Fibroblast of skin of right biceps (primary cell): Measurements from ENCODE around the gene GJA3.

ENCODE experiments used
- DNase-seq: peaks from one replicate; pipeline ENCODE4 v3.0.0-alpha.2; 2013

The GJA3 gene

DNA sequence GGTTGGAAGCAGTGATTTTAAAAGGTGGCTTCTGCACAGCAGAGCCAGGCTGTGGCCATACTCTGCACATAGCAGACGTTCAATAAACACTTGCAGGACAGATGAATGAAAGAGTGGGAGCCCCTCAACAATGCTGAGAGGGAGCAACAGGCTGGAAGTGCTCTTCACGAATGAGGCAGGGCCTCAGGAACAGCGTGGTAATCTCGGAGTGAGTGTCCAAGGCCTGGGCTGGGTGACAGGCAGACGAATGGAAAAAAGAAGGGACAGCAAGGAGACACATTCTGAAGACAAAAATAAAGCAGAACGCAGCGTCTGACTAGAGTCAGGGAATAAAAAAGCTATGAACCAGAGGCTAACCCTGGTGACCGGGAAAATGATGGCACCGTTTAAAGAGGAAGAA, 11.1 kb downstream of the GJA3 start:
- no peak for DNase-seq

DNA sequence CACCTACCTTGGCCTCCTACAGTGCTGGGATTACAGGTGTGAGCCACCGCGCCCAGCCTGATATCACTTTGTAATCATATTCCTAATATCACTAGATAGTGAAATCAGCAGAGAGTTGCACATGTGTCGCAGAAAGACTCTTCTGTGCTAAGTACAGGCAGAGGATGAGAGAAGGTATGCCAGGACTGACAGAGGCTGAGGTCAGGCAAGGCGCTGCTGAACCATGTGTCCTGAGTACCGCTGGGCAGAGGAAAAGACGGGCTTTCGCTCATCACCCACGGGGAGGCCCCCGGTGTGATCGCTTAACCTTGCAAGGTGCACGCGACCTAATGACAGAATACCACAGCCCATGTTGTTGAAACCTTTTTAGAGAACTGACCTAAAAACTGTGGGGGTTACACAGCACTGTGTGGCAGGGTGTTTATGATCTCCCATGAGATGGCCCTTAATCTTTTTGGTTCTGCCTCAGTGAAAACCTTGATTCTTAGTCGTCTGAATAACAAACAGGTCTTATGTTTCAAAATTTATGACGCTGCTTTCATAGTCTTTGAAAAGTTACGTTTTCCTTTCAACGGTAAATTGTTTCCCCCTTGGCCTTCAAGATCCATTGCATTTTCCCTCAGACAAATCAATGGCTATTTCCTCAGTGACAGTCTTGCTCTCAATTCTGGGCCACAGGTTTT, 12.2 kb downstream of the GJA3 start:
- no peak for DNase-seq

DNA sequence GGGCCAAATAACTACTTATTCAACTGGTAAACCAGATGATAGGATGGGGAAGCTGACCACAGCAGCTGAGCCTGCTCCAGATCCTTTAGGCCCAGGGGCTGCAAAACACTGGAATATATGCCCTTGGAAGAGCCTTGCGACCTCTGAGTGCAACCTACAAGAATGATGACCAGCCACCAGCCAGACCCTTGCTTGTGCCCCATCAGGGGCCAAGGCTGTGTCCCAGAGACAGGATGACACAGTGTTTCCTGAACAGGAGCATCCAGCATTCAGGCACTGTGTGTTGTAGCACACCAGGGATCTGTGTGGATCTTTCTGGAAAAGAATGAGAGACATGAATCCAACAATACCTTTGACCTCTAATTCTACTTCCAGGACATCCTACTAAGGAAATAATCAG, 14.5 kb downstream of the GJA3 start:
- no peak for DNase-seq

DNA sequence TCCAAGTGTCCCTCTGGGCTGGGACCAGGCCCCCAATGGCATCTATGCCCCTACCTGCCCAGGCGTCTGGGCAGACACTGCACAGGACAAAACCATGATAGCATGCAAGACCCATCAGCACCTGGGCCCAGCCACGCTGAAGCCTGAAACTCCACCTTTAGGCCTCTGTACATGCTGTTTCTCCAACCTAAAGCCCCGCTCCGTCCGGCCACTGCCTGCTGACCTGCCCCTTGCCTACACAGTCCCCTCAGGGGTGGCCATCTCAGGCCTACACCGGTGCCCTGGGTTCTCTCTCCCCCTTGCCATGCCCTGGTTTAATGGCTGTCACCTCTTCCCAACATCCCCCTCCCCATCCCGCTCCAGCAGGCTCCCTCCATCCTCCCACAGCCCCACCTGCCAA, 15.3 kb downstream of the GJA3 start:
- no peak for DNase-seq

DNA sequence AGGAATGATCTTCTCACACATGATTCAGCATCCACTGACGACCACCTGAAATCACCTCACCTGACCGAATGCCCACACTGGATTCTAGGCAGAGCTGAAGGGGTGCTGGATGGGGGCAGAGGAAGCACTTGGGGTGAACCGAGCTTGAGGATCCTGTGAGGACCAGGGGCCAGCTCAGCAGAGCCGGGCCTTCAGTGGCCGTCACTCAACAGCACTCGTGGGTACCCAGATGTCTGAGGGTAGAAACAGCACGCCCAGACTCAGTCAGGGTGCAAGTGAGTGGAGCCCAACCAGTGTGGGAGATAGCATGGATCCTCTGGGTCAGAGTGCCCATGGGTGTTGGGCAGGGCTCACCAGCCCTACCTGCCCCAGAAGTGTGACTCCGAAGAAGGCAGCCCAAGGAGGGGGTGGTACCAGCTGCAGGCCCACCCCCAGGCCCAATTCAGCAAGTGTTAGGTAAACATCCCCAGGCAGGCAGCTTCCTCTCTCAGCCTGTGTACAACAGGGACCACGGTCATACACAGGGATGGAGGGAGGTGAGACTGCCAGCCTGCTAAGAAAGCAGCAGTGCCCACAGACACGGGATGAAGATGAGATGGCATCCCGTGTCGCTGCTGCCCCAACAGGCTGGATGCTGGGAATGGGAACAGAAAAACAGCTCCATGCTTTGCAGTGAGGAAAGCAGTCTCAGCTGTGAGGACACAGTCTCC, 16.6 kb downstream of the GJA3 start:
- DNase-seq = no peak

DNA sequence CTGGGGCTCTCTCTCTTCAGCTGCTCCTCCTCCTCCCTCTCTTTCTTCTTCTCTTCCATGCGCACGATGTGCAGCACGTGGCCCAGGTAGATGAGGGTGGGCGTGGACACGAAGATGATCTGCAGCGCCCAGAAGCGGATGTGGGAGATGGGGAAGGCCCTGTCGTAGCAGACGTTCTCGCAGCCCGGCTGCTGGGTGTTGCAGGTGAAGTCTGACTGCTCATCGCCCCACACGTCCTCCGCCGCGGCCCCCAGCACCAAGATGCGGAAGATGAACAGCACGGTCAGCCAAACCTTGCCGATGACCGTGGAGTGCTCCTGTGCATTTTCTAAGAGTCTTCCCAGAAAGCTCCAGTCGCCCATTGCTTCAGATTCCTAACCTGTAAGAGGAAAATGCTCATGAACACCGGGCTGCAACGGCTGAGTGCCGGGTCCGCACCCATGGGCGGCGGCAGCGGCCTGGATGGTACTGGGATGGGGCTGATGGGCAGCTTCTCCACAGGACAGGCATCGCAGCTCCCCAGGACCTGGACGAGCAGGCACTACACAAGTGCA, 17.8 kb downstream of the GJA3 start:
- no peak for DNase-seq

DNA sequence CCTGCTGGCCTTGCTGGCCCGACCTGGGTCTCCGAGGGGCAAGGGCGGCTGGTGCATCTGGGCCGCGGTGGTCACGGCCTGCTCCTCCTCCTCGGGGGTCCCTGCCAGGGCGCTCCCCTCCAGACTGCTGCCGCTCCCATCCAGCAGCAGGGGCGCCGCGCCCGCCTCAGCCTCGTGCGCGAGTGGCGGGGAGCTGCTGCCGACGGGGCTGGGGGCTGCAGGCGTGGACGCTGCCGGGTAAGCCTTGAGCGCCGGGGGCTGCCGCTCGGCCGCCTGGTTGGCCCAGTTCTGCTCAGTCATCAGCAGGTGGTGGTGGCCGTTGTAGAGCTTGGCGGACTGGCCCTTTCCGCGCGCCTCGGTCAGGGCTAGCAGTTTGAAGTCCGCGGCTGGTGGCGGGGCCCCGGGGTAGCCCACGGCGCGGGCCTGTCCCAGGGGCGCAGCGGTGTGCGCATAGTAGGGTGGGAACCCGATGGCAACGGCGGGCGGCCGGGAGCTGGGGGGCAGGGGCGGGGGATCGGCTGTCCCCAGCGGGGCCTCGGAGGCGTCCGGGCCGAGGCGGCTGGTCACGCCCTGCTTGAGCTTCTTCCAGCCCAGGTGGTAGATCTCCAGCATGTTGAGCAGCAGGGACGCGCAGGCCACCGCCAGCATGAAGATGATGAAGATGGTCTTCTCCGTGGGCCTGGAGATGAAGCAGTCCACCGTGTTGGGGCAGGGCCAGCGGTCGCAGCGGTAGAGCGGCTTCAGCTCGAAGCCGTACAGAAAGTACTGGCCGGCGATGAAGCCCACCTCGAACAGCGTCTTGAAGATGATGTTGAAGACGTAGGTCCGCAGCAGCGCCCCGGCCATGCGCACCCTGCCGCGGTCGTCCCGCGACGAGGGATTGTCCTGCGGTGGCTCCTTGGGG, 18.6 kb downstream of the GJA3 start:
- DNase-seq = no peak

DNA sequence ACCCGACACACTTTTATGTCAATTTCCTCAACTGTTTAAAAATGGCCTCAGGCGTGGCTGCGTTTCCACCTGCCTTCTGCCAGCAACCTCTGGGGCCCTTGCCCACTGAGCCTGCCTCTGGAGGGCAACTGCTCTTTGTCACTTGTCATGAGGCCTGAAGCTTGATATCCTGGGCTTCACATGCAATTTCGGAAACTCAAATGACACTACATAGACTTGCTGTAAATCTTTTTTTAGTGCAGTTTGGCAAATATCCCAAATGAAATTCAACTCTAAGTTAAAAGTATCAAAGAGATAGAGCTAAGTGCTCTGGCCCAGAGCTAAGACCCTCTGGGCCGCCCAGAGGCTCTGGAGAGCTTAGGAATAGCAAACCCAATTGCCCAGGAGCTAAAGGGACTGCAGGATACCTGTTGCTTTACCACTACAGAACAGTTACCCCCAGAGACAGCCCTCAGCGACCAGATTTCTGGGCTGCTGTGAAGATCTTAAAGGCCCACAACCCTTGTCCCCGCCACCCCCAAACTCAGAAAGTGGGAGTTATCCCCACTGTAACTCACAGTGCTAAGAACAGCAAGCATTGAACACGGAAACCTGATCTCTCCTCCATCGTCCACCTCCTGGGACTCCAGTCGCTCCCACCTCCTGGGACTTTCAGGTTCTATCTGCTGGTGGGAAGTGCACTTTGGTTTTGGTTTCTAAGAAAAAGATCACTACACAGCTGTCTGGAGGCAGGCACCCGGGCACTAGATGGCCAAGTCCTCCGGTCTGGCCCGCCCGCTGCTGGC, 19.4 kb downstream of the GJA3 start:
- DNase-seq = no peak

DNA sequence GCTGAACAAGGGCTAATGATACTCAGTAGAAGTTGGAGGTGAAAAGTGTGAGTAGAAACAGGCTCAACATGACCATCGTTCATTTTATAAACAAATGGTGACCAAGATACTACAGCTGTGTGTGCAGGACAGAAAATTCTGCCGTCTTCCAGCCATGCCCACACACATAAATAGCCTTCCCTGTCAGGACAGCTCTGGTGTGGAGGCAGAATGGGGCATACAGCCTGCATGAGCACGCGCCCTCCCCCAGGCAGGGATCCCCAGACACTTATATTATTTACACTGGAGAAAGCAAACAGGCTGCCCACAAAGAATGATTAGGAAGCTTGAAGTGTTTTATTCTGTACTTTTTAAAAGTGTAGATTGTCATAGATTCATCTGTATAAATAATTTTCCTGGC, 20.4 kb downstream of the GJA3 start:
- no peak for DNase-seq

DNA sequence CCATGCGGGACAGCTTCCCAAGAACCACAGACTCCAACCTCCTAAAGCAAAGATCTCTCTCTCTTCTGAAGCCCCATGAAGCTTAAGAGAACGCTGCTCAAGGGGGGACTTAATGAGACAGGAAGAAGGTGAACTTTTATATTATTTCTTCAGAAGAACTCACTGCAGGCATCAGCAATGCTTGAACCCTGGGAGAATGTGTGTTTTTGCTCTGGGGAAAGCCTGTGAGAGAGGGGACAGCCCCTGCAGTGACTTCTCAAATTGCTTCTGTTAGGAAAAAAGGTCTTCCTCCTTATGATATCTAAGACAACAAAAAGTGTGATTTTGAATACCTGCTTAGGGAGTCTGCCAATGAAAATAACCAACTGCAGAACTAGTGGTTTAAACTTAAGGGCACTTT, 23.0 kb downstream of the GJA3 start:
- DNase-seq = no peak

DNA sequence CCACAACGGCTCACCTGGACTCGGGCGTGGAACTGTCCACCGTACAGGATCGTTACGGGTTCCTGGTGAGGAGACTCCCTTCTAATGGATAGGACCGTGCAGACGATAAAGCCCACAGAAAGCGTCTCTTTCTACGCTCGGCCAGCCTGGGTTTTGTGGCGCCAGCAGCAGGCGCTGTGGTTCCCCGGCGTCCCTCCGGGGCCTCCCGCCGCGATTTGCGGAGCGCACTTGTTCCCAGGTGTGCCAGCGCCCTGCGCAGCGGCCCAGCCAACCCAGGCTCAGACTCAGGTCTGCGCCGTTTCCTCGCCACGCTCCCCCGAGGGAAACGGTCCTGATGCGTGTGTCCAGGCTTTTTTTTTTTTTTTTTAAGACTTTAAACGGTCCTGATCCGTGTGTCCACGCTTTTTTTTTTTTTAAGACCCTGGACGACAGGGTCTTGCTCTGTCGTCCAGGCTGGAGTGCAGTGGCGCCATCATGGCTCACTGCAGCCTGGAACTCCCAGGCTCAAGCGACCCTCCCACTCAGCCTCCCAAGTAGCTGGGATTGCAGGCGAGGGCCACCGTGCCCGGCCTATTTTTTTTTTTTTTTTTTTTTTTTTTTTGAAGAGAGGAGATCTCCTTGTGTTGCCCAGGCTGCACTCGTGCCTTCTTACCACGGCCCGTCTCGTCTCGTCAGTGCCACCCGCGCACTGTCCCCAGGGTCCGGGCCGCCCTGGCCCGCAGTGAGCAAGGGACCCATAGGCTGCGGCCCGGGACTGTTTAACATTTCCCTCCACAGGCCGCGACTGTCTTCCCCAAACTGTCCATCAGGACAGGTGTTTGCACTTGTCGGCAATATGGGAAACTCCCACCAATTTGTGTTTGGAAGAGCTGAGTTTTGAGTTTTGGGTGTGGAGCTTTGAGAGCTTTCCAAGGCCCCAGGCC, 23.8 kb downstream of the GJA3 start:
- DNase-seq = no peak

DNA sequence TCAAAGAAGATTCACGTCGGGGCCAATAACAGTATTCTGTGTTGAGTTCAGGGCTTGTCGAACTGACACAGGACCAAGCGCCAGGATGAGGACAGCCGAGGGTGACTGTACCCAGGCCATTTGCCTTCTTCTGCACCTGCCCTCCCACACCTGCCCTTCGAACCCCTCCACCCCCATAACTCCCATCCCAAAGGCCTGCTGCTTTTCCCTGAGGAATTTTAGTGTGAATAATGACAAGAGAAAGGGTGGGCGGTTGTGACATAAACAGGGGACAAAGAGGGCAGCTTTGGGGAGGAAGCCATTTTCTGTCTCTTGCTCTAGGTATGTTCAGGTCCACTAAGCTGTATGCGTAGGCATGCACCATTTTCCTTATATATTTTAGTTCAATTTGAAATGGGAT, 26.1 kb downstream of the GJA3 start:
- no peak for DNase-seq

DNA sequence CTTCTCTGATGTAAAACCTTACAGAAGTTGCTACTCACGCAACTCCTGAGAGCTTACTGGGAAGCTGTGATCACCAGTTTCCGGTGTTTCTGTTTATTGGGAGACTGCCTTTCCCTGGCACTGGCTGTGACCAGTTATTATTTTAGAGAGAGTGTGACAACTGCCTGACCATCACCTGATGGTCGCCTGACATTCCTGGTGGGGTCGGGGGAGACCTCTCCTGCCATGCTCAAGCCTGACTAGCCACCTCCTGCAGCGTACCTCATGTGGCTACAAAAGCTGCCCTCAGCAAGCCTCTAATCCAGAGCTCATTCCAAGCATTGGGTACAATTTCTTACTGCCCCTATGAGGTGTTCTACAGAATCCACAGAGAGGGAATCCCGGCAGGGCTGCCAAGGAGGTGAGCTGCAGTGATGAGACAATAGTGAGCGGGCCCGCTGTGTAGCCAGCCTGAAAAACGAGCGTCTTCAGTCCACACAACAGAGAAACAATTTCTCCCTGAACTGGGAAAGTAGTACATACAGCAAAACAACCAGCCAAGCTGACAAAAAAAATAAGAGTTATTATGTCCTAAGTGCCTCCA, 28.7 kb downstream of the GJA3 start:
- no peak for DNase-seq

DNA sequence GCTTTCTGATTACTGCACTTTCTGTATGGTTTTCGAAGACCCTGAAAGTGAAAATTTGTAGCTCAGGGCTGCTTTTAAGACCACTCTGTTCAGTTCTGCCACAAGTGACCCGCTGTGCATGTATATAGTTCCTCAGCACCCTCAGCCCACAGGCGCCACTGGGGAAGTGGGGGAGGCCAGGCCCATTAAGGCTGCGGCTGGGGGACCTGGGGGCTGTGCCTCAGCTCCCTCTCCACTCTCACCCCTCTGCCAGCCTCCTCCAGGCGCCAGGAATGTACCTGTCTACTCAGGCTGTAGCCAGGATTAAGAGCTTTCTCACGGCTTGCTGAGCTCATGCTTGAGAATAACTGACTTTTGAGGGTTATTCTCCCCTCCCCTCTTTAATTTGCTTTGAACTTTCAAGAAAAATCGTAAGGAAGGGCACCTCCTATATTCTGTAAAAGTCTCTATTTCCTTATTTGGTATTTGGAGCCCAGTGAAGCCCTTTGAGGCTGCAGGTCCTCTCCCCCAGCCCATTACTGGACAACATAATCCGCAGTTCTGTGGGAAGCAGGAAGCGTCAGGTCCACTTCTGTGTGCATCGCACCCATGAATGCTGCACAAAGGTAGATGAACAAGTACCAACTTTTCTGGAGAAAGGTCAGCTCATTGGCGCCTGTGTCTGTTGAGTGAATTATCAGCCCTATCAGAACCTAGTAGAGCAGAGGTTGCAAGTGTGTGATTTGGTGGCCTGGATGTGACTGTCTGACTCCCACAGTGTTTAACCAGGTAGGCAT, 29.6 kb downstream of the GJA3 start:
- no peak for DNase-seq

DNA sequence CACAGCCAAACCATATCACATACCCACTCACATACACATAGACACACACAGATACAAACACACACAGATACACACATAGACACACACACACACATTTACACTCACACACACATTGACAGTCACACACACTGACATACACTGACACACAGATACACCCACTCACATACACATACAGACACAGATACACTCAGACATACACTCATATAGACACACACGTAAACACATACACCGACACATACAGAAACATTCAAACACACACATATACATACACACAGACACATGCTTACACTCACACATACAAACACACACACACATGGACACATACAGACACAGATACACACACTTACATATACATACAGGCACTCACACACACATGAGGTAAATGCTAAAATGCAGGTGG, 30.2 kb downstream of the GJA3 start:
- DNase-seq = no peak

DNA sequence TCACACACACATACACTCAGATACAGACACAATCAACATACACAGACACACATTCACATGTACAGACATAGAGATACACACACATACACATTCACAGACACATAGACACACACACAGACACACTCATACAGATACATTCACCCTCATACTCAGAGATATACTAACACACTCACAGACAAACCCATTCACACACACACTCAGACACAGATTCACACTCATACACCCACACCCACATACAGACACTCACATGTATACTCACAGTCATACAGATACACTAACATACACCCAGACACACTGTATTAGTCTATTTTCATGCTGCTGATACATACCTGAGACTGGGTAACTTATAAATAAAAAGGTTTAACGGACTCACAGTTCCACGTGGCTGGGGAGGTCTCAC, 30.8 kb downstream of the GJA3 start:
- DNase-seq = no peak

DNA sequence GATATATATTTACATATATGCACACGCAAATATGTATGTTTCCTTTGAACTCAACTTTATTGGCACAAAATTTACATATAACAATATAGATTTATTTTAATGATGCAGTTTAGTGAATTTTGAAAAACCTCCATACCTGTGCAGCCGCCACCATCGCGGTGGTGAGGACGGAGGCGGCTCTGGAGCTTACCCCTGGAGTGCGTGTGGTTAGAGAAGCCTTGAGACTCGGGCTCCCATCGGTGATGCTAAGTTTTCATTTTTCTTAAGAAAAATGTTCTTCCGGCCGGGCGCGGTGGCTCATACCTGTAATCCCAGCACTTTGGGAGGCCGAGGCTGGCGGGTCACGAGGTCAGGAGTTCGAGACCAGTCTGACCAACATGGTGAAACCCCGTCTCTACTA, 31.8 kb downstream of the GJA3 start:
- DNase-seq = no peak

DNA sequence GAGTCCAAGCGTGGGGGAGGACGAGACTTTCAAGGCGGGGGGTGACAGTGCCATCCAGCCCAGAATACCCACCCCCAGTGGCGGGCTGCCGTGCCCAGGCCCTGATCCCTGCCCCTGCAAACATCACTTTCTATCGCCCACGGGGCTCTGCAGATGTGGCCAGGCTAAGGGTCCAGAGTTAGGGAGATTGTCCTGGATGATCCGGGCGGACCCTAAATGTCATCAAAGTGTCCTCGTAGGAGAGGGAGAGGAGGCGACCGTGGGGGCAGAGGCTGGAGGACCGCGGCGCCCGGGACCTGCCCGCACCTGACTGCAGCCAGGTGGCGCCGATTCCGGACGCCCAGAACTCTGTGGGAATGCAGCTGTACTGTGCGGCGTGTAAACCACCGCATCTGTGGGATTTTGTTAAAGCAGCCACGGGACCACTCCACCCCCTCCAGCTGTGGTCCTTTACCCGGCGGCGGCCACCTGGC, 32.4 kb downstream of the GJA3 start:
- no peak for DNase-seq

DNA sequence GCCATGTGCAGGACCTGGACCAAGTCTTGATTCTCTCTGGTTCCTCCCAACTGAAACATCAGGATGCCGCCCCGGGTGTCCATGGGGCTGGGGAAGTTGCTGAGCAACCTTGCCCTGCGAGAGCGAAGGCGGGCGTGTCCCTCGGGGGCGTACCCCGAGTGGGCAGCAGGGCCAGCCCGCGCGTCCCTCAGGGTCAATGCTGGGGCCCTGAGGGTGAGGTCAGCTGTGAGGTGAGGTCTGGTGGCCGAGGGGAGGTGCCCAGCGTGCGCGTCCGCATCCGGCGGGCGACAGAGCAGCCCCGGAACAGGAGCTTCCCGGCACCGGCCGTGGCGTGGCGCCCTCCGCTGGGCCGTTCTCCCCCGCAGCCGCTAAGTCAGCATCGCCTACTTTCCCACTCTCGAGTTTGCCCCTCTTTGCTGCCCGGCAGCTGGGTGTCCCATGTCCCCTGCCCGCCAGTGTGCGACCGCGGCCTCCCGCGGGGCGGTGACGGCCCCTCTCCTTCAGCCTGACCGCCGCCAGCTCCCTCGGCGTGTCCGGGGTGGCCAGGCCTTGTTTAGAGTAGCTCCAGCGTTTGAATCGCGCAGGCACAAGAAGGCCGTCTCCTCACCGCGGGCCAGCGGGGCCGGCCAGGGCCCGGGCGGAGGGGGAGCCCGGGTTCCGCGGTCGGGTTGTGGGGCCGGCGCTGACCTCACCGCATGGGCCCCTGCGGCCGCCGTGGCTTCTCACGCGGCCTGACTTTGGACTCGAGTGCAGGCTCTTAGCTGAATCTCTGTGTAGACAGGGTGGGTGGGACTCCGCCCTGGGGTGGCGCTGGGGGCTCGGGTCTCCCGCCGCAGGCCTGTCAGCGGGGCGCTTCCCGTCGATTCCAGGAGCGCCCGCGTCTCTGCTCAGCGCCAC, 33.0 kb downstream of the GJA3 start:
- DNase-seq = peak; percentile 45
